NCI-H774 (cell line): ENCODE data around the gene PDK2.
"Not testable (repeated sequence)": the region's sequence is repeated elsewhere in the genome, so short reads cannot be mapped to it uniquely, and the experiment has no call there.

Experiments
- DNase-seq: peaks from one replicate; lab custom pipeline; 2025; lab: John Stamatoyannopoulos, UW

Gene PDK2

DNA sequence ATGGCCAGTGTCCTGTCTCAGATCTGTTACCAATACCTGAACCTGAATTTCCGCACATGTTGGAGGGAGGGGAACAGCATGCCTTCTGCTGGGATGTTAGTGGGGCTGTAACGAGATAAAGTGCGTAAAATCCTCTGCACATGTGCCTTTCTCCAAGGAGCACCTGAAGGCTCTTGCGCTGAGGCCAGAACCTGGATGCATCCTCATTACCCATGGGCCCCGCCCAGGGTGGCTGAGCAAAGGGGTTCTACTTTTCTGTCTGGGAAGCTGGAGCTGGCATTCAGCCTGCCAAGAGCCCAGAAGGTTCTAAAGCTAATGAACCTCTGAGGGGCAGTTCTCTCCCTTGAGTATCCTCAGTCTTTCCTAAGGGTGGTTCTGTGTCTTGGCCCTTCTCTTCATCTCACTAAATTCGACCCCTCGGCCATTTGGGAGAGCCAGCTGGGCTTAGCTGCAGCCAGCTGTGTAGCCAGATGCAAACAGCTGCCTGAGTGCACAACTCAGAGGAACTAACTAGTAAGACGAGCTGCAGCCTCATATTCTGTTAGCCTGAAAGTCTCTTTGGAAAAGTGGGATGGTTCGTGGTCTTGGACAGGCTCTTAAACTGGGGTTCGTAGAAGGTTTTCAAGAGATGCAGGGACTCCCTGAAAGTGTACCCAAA, 36.7 kb upstream of the PDK2 start:
- no peak for DNase-seq

DNA sequence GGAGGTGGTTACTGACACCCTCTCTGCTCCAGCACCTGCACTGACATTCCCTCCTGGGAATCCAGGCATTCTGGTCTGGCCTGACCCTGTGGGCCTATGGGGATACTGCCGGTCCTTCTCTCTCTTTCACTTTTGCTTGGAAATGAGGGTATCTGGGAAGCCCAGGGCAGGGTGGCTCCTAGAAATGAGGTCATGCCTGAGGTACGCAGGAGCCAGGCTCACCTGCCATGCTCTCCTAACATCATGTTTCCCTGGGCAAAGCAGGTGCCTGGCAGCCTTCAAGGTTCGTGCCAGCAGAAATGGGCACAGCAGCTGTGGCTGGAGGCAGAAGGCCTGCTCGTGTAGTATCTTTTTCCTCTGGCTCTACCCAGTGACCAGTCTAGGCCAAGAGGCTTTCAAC, 35.9 kb upstream of the PDK2 start:
- peak; percentile 38 for DNase-seq

DNA sequence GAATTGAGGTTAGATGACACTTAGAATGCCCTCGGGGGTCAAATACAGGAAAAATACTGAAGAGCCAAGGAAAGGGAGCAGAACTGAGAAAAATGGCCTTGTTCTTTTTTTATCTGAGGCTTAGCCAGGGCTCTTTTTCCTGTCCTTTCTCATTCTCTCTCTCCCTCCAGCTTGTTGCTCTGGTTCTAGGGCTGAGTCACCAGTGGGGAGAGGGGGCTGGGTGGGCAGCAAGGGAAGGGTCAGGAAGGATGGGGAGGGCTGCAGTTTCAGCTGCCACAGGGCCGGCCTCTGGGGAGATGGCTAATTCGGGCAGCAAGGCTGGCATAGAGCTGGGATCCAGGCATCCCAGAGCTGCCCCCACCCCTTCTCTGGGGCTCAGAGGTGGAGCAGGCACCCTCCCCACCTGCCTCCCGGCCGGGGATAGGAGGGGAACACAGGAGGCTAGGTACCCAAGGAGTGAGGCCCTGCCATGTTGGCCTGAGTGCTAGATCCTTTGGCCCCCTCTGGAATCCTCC, 35.3 kb upstream of the PDK2 start:
- DNase-seq = no peak

DNA sequence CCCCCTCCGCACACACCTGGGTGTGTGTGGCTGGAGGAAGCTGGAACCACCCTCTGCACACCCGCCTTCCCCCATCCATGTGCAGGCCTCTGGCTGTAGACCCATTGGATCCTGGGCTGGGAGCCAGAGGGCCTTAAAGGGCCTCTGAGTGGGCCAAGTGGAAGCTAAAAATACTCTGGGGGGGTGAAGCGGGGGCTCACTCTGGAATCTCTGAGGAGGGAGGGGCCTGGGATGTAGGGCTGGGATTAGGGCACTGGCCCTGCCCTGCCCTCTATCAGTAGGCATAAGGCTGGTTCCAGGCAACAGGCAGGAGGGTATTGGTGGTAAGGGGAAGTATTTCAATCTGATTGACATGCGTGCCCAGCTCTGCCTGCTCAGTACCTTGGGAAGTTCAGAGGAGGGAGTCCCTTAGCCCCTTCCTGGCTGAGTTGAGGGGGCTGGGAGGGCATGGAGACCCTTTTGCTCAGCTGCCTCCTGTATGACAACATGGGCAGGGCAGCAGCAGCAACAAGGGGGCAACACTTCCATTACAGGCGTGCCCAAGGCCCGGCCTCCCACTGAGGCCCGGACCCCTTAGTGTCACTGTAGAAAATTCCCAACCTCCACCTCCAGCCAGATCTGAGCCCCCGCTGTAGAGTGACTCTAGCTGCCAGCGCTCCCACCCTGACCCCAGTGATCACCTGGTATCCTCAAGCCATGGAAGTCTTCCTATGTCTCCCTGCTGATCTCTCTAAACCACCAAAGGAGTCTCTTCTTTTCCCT, 34.0 kb upstream of the PDK2 start:
- no peak for DNase-seq

DNA sequence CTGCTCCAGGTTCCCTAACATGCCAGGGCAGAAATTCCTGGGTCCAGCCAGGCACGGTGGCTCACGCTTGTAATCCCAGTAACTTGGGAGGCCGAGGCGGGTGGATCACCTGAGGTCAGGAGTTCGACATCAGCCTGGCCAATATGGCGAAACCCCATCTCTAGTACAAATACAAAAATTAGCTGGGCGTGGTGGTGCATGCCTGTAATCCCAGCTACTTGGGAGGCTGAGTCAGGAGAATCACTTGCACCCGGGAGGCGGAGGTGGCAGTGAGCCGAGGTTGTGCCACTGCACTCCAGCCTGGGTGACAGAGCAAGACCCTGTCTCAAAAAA, 33.5 kb upstream of the PDK2 start:
- DNase-seq = not testable (repeated sequence)

DNA sequence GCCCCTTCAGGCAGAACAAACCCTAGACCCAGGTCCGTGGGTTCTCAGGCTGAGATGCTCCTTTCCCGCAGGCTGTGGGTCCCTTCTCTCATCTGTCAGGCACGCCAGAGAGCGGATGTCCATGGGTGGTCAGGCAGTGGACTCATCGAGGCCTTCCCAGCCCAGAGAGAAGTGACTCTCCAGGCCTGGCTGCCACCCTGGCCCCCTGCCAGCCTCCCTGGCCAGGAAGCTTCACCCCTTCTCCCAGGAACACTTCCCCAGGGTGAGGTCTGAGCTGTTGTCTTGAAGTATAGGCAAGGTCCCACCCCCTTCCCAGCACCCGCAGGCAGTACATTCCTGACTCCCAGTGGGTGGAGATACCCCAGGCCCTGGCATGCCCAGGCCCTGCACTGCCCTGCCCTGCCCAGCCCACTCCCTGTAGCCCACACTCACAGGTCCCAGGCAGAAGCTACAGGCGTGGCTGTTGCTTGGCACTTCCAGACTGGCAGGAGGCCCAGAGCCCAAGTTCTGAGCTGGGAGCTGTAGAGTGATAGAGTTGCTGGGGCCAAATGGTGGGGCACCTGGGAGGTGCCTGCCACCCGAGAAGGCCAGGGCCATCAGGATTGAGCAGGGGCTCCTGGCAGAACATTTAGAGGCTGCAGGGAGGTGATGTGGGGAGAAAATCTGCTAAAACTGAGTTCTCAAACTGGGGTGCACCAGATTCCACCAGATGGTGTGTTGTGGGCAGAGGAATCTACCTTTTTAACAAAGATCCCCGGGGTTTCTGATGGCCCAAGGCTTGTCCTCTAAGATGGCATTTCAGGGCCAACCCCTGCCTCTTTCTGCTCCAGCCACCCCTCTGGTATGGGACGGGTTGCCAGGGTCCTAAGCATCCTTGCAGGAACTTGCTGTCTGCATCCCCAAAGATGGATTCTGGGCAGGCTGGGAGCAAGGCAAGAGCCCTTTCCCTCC, 32.6 kb upstream of the PDK2 start:
- no peak for DNase-seq

DNA sequence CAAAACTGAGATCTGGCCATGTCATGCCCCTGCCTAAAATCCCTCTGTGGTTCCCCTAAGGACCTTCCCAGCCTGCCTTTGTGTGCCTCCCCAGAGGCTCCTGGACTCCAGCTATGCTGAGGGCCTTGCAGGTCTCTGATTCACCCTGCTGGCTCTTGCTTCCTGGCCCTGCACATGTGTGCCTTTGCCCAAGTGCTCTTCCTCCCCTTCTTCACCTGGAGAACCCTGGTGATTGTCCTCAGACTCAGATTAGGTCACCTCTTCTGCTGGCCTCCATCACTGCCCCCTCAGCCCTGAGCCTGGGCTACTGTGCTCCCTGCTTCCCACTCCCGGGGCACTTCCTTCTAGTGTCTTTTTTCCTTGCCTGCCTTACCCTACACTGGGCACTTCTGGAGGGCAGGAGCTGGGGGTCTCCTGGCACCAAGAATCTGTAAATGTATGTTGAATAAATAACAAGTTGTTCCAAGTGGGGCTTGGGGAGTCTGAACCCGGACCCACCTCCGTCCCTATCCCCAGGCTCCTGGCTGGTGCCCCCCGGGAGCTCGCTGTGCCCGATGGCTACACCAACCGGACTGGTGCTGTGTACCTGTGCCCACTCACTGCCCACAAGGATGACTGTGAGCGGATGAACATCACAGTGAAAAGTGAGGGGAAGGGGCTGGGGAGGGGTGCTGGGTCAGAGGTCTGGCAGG, 31.4 kb upstream of the PDK2 start:
- DNase-seq = no peak

DNA sequence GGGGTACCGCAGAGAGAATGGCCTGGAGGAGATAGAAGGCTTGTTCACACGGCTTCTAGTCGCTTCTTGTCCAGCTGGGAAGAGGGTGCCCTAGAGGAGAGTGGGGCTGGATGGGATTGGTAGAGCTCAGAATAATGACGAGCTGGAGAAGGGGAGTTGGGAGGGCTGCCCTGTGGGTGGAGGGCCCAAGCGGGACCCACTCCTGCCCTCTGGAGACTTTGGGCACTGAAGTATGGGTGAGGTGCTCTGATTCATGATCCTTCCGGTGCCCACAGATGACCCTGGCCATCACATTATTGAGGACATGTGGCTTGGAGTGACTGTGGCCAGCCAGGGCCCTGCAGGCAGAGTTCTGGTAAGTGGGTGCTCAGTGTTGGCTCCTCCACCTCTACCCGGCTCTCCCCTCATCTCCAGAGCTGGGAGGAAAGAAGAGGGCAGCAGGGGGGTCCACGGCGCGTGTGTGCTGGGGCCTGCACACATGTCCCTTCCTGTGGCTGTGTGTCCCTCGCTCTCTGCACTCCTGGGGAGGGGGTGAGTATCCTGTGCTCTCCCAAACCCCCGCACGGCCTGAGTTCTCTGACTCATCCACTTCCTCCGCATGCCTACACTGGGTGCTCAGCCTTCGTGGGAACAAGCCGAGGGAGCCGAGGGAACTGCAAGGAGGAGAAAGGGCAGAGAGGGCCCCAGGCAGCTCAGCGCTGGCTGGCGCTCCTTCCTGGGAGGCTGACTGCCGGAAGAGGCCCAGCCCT, 30.7 kb upstream of the PDK2 start:
- no peak for DNase-seq

DNA sequence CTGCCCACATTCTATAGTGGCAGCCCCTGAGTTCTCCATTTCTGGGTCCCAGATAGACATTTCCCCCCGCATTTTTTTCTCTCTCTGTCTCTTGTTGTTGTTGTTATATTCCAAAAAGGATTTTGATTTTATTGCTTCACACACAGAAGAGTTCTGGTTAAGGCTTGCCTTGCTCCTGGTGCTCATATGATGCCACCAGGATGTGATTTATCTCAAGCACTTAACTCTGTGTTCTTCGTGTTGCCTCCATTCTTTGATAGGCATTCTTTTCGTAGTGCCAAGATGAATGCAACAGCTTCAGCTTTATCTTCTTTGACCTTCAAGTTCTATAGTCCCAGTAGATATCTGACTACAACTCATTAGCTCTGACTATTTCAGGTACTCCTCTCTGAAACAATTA, 30.1 kb upstream of the PDK2 start:
- no peak for DNase-seq

DNA sequence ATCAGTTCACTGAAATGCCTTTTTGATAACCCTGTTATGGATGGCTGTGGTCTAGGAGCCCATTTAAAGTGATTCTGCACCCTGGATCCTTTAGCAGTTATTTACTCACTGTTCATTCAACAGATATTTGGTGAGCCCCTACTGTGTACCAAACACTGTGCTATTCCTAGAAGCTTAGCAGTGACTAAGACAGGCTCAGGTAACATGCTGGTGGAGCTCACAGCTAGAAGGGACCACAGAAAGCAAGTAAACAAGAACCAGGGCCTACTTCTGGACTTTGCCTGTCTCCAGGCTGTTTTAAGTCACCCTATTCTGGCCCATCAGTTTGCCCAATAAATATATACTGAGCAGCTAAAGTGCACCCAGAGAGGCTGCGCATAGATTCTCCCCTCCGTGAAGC, 28.2 kb upstream of the PDK2 start:
- DNase-seq = no peak

DNA sequence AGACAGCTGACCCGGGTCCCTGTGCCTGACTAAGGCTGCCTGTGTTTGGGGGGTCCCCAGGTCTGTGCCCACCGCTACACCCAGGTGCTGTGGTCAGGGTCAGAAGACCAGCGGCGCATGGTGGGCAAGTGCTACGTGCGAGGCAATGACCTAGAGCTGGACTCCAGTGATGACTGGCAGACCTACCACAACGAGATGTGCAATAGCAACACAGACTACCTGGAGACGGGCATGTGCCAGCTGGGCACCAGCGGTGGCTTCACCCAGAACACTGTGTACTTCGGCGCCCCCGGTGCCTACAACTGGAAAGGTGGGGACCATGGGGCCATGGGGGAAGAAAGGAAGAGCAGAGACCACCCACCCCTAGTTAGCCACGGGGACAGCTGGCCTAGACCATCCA, 27.2 kb upstream of the PDK2 start:
- no peak for DNase-seq

DNA sequence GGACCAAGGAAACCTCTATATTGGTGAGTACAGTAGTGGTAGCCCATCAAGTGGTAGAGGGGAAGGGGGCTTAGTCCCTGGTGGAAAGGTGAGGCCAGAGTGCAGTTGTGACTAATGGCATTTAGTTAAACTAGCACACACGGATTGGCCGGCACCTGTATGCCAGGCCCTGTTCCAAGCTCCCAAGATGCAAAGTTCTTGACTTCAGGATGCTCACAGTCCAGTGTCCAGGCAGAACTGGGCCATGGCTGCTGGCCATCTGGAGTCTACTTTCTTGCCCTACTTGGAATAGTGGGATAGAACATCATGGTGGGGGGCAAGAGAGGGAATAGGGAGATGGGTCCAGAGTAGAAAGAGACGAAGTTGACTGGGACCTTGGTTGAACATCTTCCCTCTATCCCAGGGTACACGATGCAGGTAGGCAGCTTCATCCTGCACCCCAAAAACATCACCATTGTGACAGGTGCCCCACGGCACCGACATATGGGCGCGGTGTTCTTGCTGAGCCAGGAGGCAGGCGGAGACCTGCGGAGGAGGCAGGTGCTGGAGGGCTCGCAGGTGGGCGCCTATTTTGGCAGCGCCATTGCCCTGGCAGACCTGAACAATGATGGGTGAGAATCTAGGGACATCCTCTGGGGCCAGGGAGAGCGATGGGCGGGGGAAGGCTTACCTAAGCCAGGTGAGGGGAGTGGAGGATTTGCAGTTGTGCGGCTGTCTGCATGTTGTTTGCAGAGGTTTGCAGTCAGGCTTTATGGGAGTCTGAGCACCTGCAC, 24.1 kb upstream of the PDK2 start:
- DNase-seq = no peak

DNA sequence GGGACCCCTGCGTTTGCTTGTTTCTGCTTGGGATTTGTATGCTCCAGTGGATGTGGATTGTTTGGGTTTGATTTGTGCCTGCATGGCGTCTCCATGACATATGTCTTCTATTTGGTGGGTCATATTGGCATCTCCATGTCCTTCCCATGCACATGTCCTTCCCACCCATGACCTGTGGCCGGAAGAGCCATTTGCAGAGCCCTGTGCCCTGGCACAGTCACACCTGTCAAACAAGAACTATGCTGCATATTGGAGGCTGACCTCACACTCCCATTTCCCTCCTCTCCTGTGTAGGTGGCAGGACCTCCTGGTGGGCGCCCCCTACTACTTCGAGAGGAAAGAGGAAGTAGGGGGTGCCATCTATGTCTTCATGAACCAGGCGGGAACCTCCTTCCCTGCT, 23.5 kb upstream of the PDK2 start:
- no peak for DNase-seq

DNA sequence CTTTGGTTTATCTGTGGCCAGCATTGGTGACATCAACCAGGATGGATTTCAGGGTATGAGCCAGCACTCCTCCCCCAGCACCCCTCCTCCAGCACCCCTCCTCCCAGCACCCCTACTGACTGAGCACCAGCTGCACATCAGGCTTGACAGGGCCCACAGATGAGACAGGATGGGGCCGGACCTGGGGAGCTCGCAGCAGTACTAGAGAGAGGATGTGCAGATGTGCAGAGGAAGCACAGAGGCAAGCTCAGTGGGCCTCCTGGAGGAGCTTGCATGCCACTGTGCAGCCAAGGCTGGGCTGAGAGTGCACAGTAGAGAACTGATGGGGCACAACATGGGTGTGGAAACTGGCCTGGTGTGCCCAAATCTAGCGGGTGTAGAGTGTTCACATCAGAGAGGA, 23.0 kb upstream of the PDK2 start:
- no peak for DNase-seq

DNA sequence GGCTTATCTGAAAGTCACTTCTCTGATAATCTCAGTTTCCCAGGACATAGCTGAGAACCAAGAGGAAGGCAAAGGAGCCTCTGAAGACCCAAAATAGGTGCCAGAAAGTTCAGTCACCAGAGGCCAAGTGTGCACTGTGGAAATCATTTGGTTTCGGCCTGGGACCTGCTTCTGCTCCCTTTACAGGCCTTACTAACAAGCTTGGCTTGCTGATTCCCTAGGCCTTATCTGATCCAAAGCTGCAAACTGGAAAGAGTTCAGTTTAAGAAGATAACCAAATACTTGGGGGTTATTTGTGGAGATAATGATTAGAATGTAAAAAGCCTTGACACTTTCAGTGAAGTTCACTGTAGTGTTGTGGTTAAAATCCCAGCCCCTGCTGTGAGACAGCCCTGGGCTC, 22.2 kb upstream of the PDK2 start:
- no peak for DNase-seq

DNA sequence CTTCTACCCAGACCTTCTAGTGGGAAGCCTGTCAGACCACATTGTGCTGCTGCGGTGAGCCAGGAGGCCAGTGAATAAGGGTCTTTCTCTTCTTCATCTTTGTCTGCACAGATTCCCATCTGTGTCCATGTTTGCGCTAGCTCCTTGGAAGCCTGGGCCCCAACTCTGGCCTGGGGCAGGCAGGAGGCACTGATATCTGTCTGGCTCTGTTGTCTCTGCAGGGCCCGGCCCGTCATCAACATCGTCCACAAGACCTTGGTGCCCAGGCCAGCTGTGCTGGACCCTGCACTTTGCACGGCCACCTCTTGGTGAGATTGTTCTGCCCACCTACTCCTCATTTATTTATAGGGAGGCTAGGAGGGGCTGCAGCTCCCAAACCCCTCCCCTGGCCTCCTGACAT, 20.9 kb upstream of the PDK2 start:
- no peak for DNase-seq

DNA sequence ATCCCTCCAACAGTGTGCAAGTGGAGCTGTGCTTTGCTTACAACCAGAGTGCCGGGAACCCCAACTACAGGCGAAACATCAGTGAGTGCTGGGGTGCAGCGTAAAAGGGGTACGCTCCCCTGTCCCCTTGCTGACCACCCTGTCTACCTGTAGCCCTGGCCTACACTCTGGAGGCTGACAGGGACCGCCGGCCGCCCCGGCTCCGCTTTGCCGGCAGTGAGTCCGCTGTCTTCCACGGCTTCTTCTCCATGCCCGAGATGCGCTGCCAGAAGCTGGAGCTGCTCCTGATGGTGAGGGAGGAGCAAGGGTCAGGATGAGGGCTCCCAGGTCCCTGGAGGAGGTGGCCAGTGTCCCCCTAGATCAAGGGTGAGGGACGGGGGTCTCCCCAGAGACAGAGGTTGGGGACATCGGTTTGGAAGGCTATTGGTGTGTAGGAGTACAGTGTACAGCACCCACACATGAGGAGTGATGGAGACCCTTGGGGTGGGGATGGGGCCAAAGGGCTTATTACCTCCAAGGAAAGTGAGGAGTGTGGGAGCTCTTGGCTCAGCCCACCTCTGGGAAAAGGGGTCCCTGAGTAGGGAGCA, 19.6 kb upstream of the PDK2 start:
- DNase-seq = no peak

DNA sequence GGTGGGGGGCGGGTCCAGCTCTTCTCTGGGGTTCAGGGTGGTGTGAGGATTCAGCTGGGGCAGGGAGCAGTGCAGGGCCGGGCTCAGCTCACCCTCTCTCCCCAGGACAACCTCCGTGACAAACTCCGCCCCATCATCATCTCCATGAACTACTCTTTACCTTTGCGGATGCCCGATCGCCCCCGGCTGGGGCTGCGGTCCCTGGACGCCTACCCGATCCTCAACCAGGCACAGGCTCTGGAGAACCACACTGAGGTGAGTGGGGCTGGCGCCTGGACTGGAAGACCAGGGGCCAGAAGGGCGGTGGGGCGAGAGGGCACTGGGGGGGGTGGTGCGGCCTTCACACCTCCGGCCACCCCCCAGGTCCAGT, 18.9 kb upstream of the PDK2 start:
- no peak for DNase-seq

DNA sequence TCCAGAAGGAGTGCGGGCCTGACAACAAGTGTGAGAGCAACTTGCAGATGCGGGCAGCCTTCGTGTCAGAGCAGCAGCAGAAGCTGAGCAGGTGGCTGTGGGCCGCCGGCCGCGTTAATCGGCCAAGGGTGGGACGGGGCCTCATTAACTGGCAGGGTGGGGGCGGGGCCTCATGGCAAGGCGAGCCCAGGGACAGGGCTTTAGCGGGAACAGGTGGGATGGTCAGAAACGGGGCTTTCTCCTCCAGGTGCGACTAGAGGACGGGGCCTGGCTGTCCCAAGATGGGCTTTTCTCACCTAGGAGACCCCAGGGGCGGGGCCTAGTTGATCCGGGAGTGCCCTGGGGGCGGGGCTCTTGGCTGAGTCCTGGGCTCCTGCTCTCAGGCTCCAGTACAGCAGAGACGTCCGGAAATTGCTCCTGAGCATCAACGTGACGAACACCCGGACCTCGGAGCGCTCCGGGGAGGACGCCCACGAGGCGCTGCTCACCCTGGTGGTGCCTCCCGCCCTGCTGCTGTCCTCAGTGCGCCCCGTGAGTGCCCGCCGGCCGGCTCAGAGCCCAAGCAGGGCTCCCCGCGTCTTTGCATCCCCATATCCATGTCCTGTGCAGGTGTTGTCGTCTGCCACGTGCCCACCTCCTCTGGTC, 18.4 kb upstream of the PDK2 start:
- DNase-seq = no peak

DNA sequence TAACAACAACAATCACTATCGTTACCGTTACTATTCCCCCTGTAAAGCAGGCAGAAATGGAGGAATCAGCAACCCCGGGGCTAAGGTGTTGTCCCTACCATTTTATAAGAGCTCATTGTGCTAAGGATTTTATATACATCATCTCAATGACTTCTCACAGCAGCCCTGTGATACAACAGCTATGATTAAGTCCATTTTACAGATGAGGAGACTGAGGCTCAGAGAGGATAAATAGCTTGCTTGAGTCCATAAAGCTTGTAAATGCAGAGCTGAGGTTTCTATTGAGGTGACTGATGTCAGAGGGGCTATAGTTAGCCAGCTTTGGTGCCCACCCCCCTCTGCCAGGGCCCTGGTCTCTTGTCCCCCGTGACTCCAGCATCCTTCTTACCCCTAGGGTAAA, 16.7 kb upstream of the PDK2 start:
- DNase-seq = no peak
